ENCODE data around the gene CACNG5. TPM values are rescaled to one million over a fixed set of nuclear protein-coding genes. Genes with fewer than 3 reads are reported as not detected.

The CACNG5 gene
- total RNA-seq, 1 donor from 2014 or later, result not detected

DNA sequence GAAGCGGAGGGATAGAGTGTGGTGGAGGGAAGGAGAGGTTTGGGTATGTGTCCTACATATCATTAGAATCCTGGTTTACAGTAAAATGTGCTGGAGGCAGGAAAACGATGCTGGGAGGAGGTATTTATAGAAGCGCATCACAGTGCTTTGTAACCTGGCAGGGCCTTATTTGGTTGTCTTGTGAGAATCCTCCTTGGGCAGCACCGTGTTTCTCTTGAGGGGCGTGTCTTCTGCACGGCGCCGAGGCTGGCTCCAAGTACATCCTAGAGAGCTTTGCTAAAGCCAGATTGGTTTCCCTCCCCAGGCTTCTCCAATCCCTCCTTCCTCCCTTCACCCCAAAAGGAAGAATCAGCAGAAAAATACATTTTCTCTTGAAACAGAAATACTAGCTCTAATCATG is 24.4 kb downstream of the CACNG5 start:
- Histone ChIP-seq H3K36me3 (no peaks in the 10 kb centered on the region), H3K4me1 (no peaks in the 10 kb centered on the region), H3K4me3 (no peak overlapping the region), H3K9me3 (peaks cover 5% of the 10 kb centered on the region), H3K27ac (no peak overlapping the region), H3K27me3 (no peaks in the 10 kb centered on the region)
- TF ChIP-seq, protein P1, sequence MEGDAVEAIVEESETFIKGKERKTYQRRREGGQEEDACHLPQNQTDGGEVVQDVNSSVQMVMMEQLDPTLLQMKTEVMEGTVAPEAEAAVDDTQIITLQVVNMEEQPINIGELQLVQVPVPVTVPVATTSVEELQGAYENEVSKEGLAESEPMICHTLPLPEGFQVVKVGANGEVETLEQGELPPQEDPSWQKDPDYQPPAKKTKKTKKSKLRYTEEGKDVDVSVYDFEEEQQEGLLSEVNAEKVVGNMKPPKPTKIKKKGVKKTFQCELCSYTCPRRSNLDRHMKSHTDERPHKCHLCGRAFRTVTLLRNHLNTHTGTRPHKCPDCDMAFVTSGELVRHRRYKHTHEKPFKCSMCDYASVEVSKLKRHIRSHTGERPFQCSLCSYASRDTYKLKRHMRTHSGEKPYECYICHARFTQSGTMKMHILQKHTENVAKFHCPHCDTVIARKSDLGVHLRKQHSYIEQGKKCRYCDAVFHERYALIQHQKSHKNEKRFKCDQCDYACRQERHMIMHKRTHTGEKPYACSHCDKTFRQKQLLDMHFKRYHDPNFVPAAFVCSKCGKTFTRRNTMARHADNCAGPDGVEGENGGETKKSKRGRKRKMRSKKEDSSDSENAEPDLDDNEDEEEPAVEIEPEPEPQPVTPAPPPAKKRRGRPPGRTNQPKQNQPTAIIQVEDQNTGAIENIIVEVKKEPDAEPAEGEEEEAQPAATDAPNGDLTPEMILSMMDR (IDR thresholded peaks at IDR 0.05), result no peak
- intact Hi-C loops (cut with DNase I), result no loop called here
- DNase-seq (no peak), ATAC-seq (no peak)

DNA sequence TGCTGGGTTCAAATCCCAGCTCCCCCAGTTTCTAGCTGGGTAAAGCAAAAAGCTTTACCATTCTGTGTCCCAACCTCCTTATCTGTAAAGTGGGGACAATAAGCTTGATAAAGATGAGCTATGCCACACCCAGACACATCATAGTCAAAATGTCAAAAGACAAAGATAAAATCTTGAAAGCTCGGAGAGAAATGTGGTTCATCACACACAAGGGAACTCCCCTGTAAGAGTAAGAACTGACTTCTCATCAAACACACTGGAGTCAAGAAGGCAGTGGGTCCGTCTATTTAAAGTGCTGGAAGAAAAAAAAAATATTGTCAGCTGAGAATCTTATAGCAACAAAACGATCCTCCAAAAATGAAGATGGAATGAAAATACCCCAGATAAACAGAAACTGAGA is 25.3 kb downstream of the CACNG5 start:
- H3K4me3 ChIP-seq, result no peak overlapping the region
- no peak overlapping the region for H3K27ac ChIP-seq
- TF ChIP-seq, protein P1 (IDR thresholded peaks at IDR 0.05), result no peak
- intact Hi-C loops (cut with DNase I), result no loop called here
- H3K4me1 ChIP-seq, result no peaks in the 10 kb centered on the region
- H3K9me3 ChIP-seq, result no peaks in the 10 kb centered on the region
- DNase-seq, result no peak
- H3K27me3 ChIP-seq, result no peaks in the 10 kb centered on the region
- H3K36me3 ChIP-seq, result no peaks in the 10 kb centered on the region
- ATAC-seq, result no peak

DNA sequence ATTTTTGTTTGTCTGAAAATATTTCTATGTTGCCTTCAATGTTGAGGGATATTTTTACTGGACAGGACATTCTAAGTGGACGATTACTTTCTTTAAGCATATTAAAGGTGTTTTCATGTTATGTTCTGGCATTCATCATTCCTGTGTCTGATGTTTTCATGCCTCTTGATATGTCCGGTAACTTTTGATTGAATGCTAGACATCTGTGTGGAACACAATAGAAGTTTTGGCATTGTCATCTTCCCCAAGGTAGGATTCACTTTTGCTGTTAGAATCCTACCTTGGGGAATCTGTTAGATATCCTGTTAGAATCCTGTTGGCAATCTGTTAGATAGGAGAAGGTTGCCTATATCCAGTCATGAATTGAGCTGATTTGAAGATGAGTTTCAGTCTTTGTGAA is 28.9 kb downstream of the CACNG5 start:
- H3K27me3 ChIP-seq, result no peaks in the 10 kb centered on the region
- no peak overlapping the region for H3K27ac ChIP-seq
- no peak for DNase-seq
- TF ChIP-seq, protein P1 (IDR thresholded peaks at IDR 0.05), result no peak
- H3K9me3 ChIP-seq, result no peaks in the 10 kb centered on the region
- intact Hi-C loops (cut with DNase I), result no loop called here
- H3K4me1 ChIP-seq, result no peaks in the 10 kb centered on the region
- no peak overlapping the region for H3K4me3 ChIP-seq
- H3K36me3 ChIP-seq, result no peaks in the 10 kb centered on the region
- ATAC-seq, result no peak

DNA sequence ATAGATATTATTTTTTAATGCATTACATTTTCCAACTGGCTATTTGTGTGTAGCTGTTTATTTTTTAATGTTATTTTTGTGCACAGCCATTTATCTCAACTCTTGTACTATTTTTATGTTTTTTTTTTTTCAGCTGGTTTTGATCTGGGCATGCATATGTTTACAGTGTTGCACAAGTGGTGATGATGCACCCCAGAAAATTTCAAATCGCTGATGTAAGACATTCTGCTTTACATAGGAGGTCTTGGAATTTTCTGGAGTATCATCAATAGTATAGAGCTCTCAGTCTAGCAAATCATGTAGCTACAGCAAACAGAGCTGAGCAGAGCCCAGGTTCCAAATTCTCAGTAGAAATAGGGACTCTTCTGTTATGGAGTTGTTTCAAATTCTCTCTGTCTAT is 30.2 kb downstream of the CACNG5 start:
- Histone ChIP-seq H3K27me3 (no peaks in the 10 kb centered on the region), H3K36me3 (no peaks in the 10 kb centered on the region), H3K9me3 (no peaks in the 10 kb centered on the region), H3K4me1 (no peaks in the 10 kb centered on the region), H3K27ac (no peak overlapping the region), H3K4me3 (no peak overlapping the region)
- intact Hi-C loops (cut with DNase I), result no loop called here
- TF ChIP-seq, protein P1 (IDR thresholded peaks at IDR 0.05), result no peak
- no peak for ATAC-seq
- no peak for DNase-seq

DNA sequence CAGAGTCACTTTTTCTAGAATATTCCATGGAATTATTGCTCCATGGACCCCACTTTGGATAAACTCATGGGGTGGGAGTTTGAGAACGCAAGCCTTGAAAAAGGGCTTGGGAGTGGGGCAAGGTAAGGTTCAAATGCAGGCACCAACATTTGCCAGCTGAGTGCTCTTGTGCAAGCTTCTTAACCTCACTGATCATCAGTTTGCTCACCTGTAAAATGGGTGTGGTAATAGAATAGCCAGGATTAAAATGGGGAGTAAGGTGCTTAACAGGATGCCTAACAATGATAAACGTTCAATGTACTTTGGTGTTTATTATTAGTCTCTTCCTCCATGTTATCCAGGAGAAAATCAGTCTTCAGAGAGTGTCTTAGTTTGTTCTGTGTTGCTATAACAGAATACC is 39.0 kb downstream of the CACNG5 start:
- intact Hi-C loops (cut with DNase I), result no loop called here
- Histone ChIP-seq H3K9me3 (no peaks in the 10 kb centered on the region), H3K36me3 (no peaks in the 10 kb centered on the region), H3K4me1 (no peaks in the 10 kb centered on the region), H3K4me3 (no peak overlapping the region), H3K27ac (no peak overlapping the region), H3K27me3 (no peaks in the 10 kb centered on the region)
- DNase-seq (no peak), ATAC-seq (no peak)
- TF ChIP-seq, protein P1 (IDR thresholded peaks at IDR 0.05), result no peak

DNA sequence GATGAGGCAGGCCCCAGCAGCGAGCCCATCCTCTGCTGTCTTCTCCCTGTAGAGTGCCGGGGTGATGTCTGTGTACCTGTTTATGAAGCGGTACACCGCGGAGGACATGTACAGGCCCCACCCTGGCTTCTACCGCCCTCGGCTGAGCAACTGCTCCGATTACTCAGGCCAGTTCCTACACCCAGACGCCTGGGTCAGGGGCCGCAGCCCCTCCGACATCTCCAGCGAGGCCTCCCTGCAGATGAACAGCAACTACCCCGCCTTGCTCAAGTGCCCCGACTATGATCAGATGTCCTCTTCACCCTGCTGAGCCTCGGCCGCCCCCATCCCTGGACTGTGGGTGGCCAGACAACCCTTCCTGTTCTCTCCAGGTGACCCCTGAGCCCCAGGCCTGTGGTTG is 50.0 kb downstream of the CACNG5 start:
- H3K27me3 ChIP-seq, result no peaks in the 10 kb centered on the region
- H3K9me3 ChIP-seq, result no peaks in the 10 kb centered on the region
- TF ChIP-seq, protein P1 (IDR thresholded peaks at IDR 0.05), result no peak
- no peak overlapping the region for H3K27ac ChIP-seq
- no peak for ATAC-seq
- no peaks in the 10 kb centered on the region for H3K4me1 ChIP-seq
- DNase-seq, result no peak
- no peak overlapping the region for H3K4me3 ChIP-seq
- intact Hi-C loops (cut with DNase I), result no loop called here
- H3K36me3 ChIP-seq, result no peaks in the 10 kb centered on the region
